ENCODE results near the gene FGF21. TPM values are rescaled to one million over a fixed set of nuclear protein-coding genes. Genes with fewer than 3 reads are reported as not detected.
A peak's percentile ranks its signal among the peaks of the same experiment; 100 is the strongest.
"Not testable (repeated sequence)": the region's sequence is repeated elsewhere in the genome, so short reads cannot be mapped to it uniquely, and the experiment has no call there.

Gene FGF21
- not detected for polyA plus RNA-seq (ENCODE audit: insufficient read length)
- long read RNA-seq, donor 1: 0 reads
- long read RNA-seq, donor 2: 0 reads
- long read RNA-seq, donor 3: 0 reads
- long read RNA-seq, donor 4: 0 reads
- long read RNA-seq, donor 5: 0 reads
- long read RNA-seq, donor 6: 0 reads
- long read RNA-seq, donor 7: 0 reads
- long read RNA-seq, donor 8: 0 reads

- DNase-seq: no peak
Measured at GRCh38 chr19:48755084-48755641, at the start of gene FGF21. TSS of gene FGF21 (plus strand) at chr19:48755524. CDS start at chr19:48756237, 713 bp downstream.

- DNase-seq: no peak
Measured at GRCh38 chr19:48708471-48708870, 46.9 kb upstream of the FGF21 start.

- DNase-seq: no peak
Measured at GRCh38 chr19:48711106-48711662, 44.1 kb upstream of the FGF21 start.

- no peak for DNase-seq
Measured at GRCh38 chr19:48713041-48713863, 42.1 kb upstream of the FGF21 start.

- DNase-seq: peak; percentile 100
Measured at GRCh38 chr19:48713864-48714755, 41.2 kb upstream of the FGF21 start.

GRCh38 chr19:48714759-48715675 lies 40.3 kb upstream of the FGF21 start:
- no peak for DNase-seq

- no peak for DNase-seq
Measured at GRCh38 chr19:48715681-48716171, 39.6 kb upstream of the FGF21 start.

- DNase-seq: no peak
Measured at GRCh38 chr19:48716562-48717291, 38.6 kb upstream of the FGF21 start.

GRCh38 chr19:48718106-48718505 lies 37.2 kb upstream of the FGF21 start:
- not testable (repeated sequence) for DNase-seq

GRCh38 chr19:48718711-48719231 lies 36.6 kb upstream of the FGF21 start:
- no peak for DNase-seq

- DNase-seq: no peak
Measured at GRCh38 chr19:48719263-48720171, 35.8 kb upstream of the FGF21 start, which contains the start of gene MAMSTR. TSS of gene MAMSTR (minus strand) at chr19:48719725. CDS start at chr19:48719031, 694 bp downstream.

GRCh38 chr19:48720251-48720612 lies 35.1 kb upstream of the FGF21 start:
- DNase-seq: no peak

- peak; percentile 99 for DNase-seq
Measured at GRCh38 chr19:48720613-48721296, 34.6 kb upstream of the FGF21 start.

- no peak for DNase-seq
Measured at GRCh38 chr19:48722196-48722708, 33.1 kb upstream of the FGF21 start.

GRCh38 chr19:48724796-48725753 lies 30.2 kb upstream of the FGF21 start:
- peak; percentile 89 for DNase-seq

- no peak for DNase-seq
Measured at GRCh38 chr19:48726556-48726955, 28.8 kb upstream of the FGF21 start.
